Heart left ventricle (tissue), 16 donors: Measurements from ENCODE around the gene RND1. TPM values are rescaled to one million over a fixed set of nuclear protein-coding genes. Genes with fewer than 3 reads are reported as not detected.
"Not testable (repeated sequence)": the region's sequence is repeated elsewhere in the genome, so short reads cannot be mapped to it uniquely, and the experiment has no call there.

Experiments used
- ATAC-seq, 4 donors: fragments of 200-7000 bp; cut with Tn5 transposase; one replicate each; pipeline ENCODE4 v1.9.1; 2020 to 2022; ENCODE audit warnings: moderate library complexity in 4 of 4, mild to moderate bottlenecking in 3 of 4, moderate number of reproducible peaks in 1 of 4
- DNase-seq, 5 donors: peaks; one replicate each; pipeline ENCODE4 v3.0.0-alpha.2; 2020
- H3K27ac ChIP-seq, 12 donors: fragments of 200-600 bp; sonication (generic) in 4 of 12; one replicate each; pipeline versions ENCODE4 v1.5.0 to v1.8.0; 2016 to 2022; ENCODE audit warnings: mild to moderate bottlenecking in 2 of 12
- H3K27me3 ChIP-seq, 9 donors: fragments of 200-600 bp; sonication (generic) in 2 of 9; one replicate each; pipeline versions ENCODE4 v1.5.1 to v1.8.0; 2016 to 2022; ENCODE audit warnings: mild to moderate bottlenecking in 3 of 9
- H3K36me3 ChIP-seq, 9 donors: fragments of 200-600 bp; sonication (generic) in 2 of 9; one replicate each; pipeline versions ENCODE4 v1.5.0 to v1.8.0; 2018 to 2022; ENCODE audit warnings: mild to moderate bottlenecking in 2 of 9
- H3K4me1 ChIP-seq, 12 donors: fragments of 200-600 bp; sonication (generic) in 4 of 12; one replicate each; pipeline versions ENCODE4 v1.5.0 to v1.8.0; 2016 to 2022; ENCODE audit warnings: mild to moderate bottlenecking in 3 of 12
- H3K4me3 ChIP-seq, 12 donors: fragments of 200-600 bp; sonication (generic) in 4 of 12; one replicate each; pipeline versions ENCODE4 v1.5.0 to v1.8.0; 2017 to 2022; ENCODE audit warnings: mild to moderate bottlenecking in 9 of 12, moderate library complexity in 4 of 12
- H3K9me3 ChIP-seq, 12 donors: fragments of 200-600 bp; sonication (generic) in 4 of 12; one replicate each; pipeline versions ENCODE4 v1.5.0 to v1.8.0; 2016 to 2022; ENCODE audit warnings: mild to moderate bottlenecking in 1 of 12
- CTCF ChIP-seq, 12 donors: fragments of 200-600 bp; sonication (generic) in 4 of 12; IDR thresholded peaks; one replicate each; pipeline versions ENCODE4 v1.5.0 to v1.8.0; 2018 to 2022; ENCODE audit warnings: antibody characterized with exemption in 12 of 12, mild to moderate bottlenecking in 5 of 12
- POLR2A ChIP-seq, 2 donors: fragments of 450-650 bp; IDR thresholded peaks; one replicate each; pipeline ENCODE4 v1.6.1; 2017; ENCODE audit warnings: antibody characterized with exemption in 2 of 2, mild to moderate bottlenecking in 2 of 2, moderate library complexity in 2 of 2
- WGBS, 4 donors: extraction: QIAGEN DNeasy Blood & Tissue Kit in 2 of 4; methylation state at CpG; one replicate each; pipeline versions ENCODE4 v1.1.5 to v1.1.7; 2013 to 2018; 5-methylcytosine and 5-hydroxymethylcytosine counted together
- intact Hi-C, 10 donors: fragments of 100-400 bp; cut with DNase I; formaldehyde crosslinking; loops; one replicate each; pipeline versions ENCODE4 v1.11.1 to v1.14.2; 2022
- long read RNA-seq, 3 donors: library from polyadenylated mRNA; unstranded; transcript quantifications; one replicate each; pipeline ENCODE4 v2.0.0, GENCODE V29; 2020 to 2021
- polyA plus RNA-seq, 2 donors: library from polyadenylated mRNA; stranded (reverse); fragments of 200-250 nt; gene quantifications; one replicate each; pipeline ENCODE4 v1.2.3, GENCODE V29; 2013
- total RNA-seq, 9 donors: library from RNA; depleted of rRNA in 2 of 9; stranded (reverse); fragments of >200 nt in 2 of 9; fragmentation: NEBNext Ultra II Directional in 3 of 9; extraction: Animal tissue kit (Norgen Biotek cat#: 25700) in 3 of 9; gene quantifications; one replicate each; pipeline versions ENCODE4 v1.1.0 to v1.2.4, GENCODE V29; 2016 to 2023
- donor health status: ischemic (EF 13 %, LVEDD 7.1; RV severe dilation, severe dysfunction).
- donor health status: healthy with polysubstance abuse.
- donor health status: DM: no; HTN: yes; CAD: no.
- donor health status: DM: no; HTN: no; CAD: no.
- donor health status: ischemic (EF 25% LVEDD 6.9; RV normal size, moderate dysfunction).
- donor health status: ischemic (EF 25% LVEDD 5.7; RV mildly dilated, moderate dysfunction).
- donor health status: healthy.
- donor health status: DM: yes; HTN: yes; CAD: no.
- donor health status: ischemic (EF 35%, LVEDD 5.7; RV mildly dilated, moderate dysfunction).
- donor health status: nonischemic (EF 11% LVEDD 7.7; RV severe dilation, severe dysfunction).
- donor health status: DM: yes; HTN: yes; CAD: no.
- donor health status: PGD.
- donor health status: ischemic (EF 29% LVEDD 5.4; RV normal size, mild dysfunction).
- donor health status: nonischemic (EF 23%, LVEDD 6.1; RV moderate dilation, normal function).

Gene RND1
- total RNA-seq (1 to 10 TPM in 2 of 9 donors, under 1 TPM in 5, not detected in 2; 0.35 to 1.5 (median 0.60) TPM), polyA plus RNA-seq (under 1 TPM; 0.53 to 0.95 TPM)
- long read RNA-seq, donor 1, result 0 reads
- long read RNA-seq, donor 2, result 0 reads
- long read RNA-seq, donor 3, partial matches to known transcripts, result 0 of 2 reads
- long read RNA-seq, donor 3, other reads (novel, unspliced or antisense), result 0 of 2 reads

GRCh38 chr12:48865281-48866051 lies at the start of gene RND1:
TSS of gene RND1 (minus strand) at chr12:48865870. CDS start at chr12:48865767, 103 bp downstream.
- DNase-seq (peak; percentile 86 to 93 (median 91)), ATAC-seq (peak; percentile 97 to 100 (median 98))
- TF ChIP-seq POLR2A (IDR thresholded peaks at IDR 0.05) (peak; percentile 99), CTCF (IDR thresholded peaks at IDR 0.05) (peak in 5 of 12 donors; percentile 12 to 46 (median 25))
- H3K4me3 ChIP-seq, result peak within 1 kb of the TSS; percentile 45 to 76 (median 66)
- H3K27ac ChIP-seq, result peak within 1 kb of the TSS in 5 of 12 donors; percentile 26 to 47 (median 37)
- 3 to 4% (median 3%) methylated on average over 30 to 32 of the region's 32 CpGs for WGBS, 4 donors
- peaks cover 0 to 13% (median 8%) of the 10 kb centered on the region in 12 donors for H3K4me1 ChIP-seq
- no peaks in the 10 kb centered on the region for H3K36me3 ChIP-seq
- intact Hi-C loops, result no loop called here
- peaks cover 0 to 4% (median 0%) of the 10 kb centered on the region in 9 donors for H3K27me3 ChIP-seq
- no peaks in the 10 kb centered on the region for H3K9me3 ChIP-seq

GRCh38 chr12:48910196-48910595 lies 44.5 kb upstream of the RND1 start:
- no peaks in the 10 kb centered on the region for H3K4me1 ChIP-seq
- H3K9me3 ChIP-seq, result no peaks in the 10 kb centered on the region
- H3K27ac ChIP-seq, result no peak overlapping the region
- no peak overlapping the region for H3K4me3 ChIP-seq
- intact Hi-C loops, result no loop called here
- H3K36me3 ChIP-seq, result no peaks in the 10 kb centered on the region
- H3K27me3 ChIP-seq, result no peaks in the 10 kb centered on the region
- DNase-seq (no peak), ATAC-seq (no peak)
- TF ChIP-seq CTCF (IDR thresholded peaks at IDR 0.05) (no peak), POLR2A (IDR thresholded peaks at IDR 0.05) (no peak)

- ATAC-seq, H3K27ac ChIP-seq, intact Hi-C loops, H3K4me1 ChIP-seq, DNase-seq, H3K27me3 ChIP-seq, H3K36me3 ChIP-seq, H3K4me3 ChIP-seq, H3K9me3 ChIP-seq: not testable (repeated sequence)
- 82 to 87% (median 86%) methylated on average over 11 of the region's 11 CpGs for WGBS, 4 donors
Observed at GRCh38 chr12:48909698-48910097, 44.0 kb upstream of the RND1 start.

GRCh38 chr12:48907245-48907644 lies 41.6 kb upstream of the RND1 start:
- DNase-seq (no peak), ATAC-seq (no peak)
- Histone ChIP-seq H3K9me3 (no peaks in the 10 kb centered on the region), H3K27me3 (no peaks in the 10 kb centered on the region), H3K4me1 (peaks cover 0 to 15% (median 6%) of the 10 kb centered on the region in 12 donors), H3K36me3 (no peaks in the 10 kb centered on the region), H3K27ac (no peak overlapping the region), H3K4me3 (no peak overlapping the region)
- WGBS, 4 donors, result 61 to 67% (median 62%) methylated on average over 3 of the region's 3 CpGs
- intact Hi-C loops, result no loop called here
- no peak for TF ChIP-seq POLR2A (IDR thresholded peaks at IDR 0.05)
- TF ChIP-seq CTCF (IDR thresholded peaks at IDR 0.05), result no peak
